ENCODE measurements around the gene GALE. TPM values are rescaled to one million over a fixed set of nuclear protein-coding genes. Genes with fewer than 3 reads are reported as not detected.
"Not testable (repeated sequence)": the region's sequence is repeated elsewhere in the genome, so short reads cannot be mapped to it uniquely, and the experiment has no call there.

GALE gene
- total RNA-seq, 4 donors from 2014 or later = 28.5 to 166 (median 124) TPM

DNA sequence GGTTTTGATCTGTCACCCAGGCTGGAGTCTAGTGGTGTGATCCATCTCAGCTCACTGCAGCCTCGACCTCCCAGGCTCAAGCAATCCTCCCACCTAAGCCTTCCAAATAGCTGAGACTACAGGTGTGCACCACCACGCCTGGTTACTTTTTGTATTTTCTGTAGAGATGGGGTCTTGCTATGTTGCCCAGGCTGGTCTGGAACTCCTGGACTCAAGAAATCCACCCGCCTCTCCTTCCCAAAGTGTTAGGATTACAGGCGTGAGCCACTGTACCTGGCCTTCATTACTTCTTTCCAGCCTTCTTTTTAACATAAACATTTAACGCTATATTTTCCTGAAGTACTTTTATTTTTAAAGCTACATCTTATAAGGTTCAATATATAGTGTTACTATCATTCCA, 43.1 kb upstream of the GALE start:
- no peak for DNase-seq
- Histone ChIP-seq H3K27ac (no peak overlapping the region), H3K27me3 (no peaks in the 10 kb centered on the region), H3K4me1 (peaks cover 0 to 3% (median 0%) of the 10 kb centered on the region in 4 donors), H3K9me3 (no peaks in the 10 kb centered on the region), H3K4me3 (no peak overlapping the region), H3K36me3 (peaks cover 0 to 40% (median 15%) of the 10 kb centered on the region in 4 donors)
- in situ Hi-C loops (cut with MboI; ENCODE audit: low pct_ligation_motif_present in 1 of 4, low pct_unique_long_range_greater_than_20kb in 1 of 4, low sequenced_read_pairs in 3 of 4) = no loop called here
- 91 to 93% methylated on average over 3 to 5 of the region's 5 CpGs for WGBS, 2 donors (ENCODE audit: low coverage in 1 of 2)
- intact Hi-C loops (cut with DNase I; ENCODE audit: low total_unique reads) = no loop called here
- TF ChIP-seq, protein P1, sequence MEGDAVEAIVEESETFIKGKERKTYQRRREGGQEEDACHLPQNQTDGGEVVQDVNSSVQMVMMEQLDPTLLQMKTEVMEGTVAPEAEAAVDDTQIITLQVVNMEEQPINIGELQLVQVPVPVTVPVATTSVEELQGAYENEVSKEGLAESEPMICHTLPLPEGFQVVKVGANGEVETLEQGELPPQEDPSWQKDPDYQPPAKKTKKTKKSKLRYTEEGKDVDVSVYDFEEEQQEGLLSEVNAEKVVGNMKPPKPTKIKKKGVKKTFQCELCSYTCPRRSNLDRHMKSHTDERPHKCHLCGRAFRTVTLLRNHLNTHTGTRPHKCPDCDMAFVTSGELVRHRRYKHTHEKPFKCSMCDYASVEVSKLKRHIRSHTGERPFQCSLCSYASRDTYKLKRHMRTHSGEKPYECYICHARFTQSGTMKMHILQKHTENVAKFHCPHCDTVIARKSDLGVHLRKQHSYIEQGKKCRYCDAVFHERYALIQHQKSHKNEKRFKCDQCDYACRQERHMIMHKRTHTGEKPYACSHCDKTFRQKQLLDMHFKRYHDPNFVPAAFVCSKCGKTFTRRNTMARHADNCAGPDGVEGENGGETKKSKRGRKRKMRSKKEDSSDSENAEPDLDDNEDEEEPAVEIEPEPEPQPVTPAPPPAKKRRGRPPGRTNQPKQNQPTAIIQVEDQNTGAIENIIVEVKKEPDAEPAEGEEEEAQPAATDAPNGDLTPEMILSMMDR (IDR thresholded peaks at IDR 0.05) = no peak
- TF ChIP-seq EP300 (IDR thresholded peaks at IDR 0.05; ENCODE audit: low read depth) = no peak
- TF ChIP-seq POLR2AphosphoS5 (IDR thresholded peaks at IDR 0.05) = no peak
- TF ChIP-seq POLR2A (IDR thresholded peaks at IDR 0.05) = no peak

DNA sequence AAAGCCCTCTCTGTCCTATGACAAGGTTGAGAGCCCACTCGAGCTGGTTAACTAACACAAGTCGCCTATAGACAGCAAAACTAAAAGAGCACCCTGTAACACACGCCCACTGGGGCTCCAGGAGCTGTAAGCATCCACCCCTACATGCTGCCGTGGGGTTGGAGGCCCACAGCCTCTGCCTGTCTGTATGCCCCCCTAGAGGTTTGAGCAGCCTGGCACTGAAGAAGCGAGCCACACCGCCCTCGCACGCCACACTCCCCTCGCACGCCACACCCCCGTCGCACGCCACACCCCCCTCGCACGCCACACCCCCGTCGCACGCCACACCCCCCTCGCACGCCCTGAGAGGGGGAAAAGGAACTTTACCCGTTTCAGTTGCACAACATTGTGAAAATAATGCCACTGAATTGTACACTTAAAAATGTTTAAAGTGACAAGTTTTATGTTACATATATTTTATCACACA, 37.9 kb upstream of the GALE start:
- no peak overlapping the region for H3K27ac ChIP-seq
- no peaks in the 10 kb centered on the region for H3K9me3 ChIP-seq
- peaks cover 4% of the 10 kb centered on the region for H3K27me3 ChIP-seq
- in situ Hi-C loops (cut with MboI; ENCODE audit: low pct_ligation_motif_present in 1 of 4, low pct_unique_long_range_greater_than_20kb in 1 of 4, low sequenced_read_pairs in 3 of 4) (no loop called here), intact Hi-C loops (cut with DNase I; ENCODE audit: low total_unique reads) (no loop called here)
- peak; percentile 80 for DNase-seq
- H3K4me3 ChIP-seq = peak overlapping the region in 3 of 4 donors; percentile 18 to 42 (median 22)
- TF ChIP-seq, protein P1 (IDR thresholded peaks at IDR 0.05) = no peak
- TF ChIP-seq POLR2A (IDR thresholded peaks at IDR 0.05) (no peak), EP300 (IDR thresholded peaks at IDR 0.05; ENCODE audit: low read depth) (no peak), POLR2AphosphoS5 (IDR thresholded peaks at IDR 0.05) (no peak)
- peaks cover 0 to 13% (median 7%) of the 10 kb centered on the region in 4 donors for H3K4me1 ChIP-seq
- no peaks in the 10 kb centered on the region for H3K36me3 ChIP-seq
- WGBS, 2 donors (ENCODE audit: low coverage in 1 of 2) = 2% methylated on average over 20 of the region's 21 CpGs; no CpG with 5 or more reads in 1 of the 2 donors

DNA sequence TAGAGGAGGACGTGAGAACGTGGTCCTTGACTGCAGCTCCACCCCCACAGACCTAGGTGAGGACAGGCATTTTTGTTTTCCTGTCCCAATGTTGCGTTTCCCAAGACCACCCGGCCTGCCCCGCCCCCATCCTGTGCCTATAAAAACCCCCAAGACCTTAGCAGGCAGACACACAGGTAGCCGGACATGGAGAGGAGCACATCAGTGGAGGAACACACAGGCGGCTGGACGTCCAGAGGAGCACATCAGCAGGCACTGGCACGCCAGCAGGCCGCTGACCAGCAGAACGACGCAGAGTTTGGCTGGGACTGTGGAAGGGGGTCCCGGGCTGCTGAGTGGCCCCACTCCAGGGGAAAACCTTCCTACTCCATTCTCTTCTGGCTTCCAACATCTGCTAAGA, 37.4 kb upstream of the GALE start:
- H3K4me3 ChIP-seq = peak overlapping the region in 1 of 4 donors; percentile 42
- peaks cover 4% of the 10 kb centered on the region for H3K27me3 ChIP-seq
- H3K36me3 ChIP-seq = no peaks in the 10 kb centered on the region
- H3K27ac ChIP-seq = no peak overlapping the region
- DNase-seq = peak; percentile 10
- intact Hi-C loops (cut with DNase I; ENCODE audit: low total_unique reads) = no loop called here
- TF ChIP-seq POLR2AphosphoS5 (IDR thresholded peaks at IDR 0.05) (no peak), EP300 (IDR thresholded peaks at IDR 0.05; ENCODE audit: low read depth) (no peak), POLR2A (IDR thresholded peaks at IDR 0.05) (no peak)
- TF ChIP-seq, protein P1 (IDR thresholded peaks at IDR 0.05) = no peak
- in situ Hi-C loops (cut with MboI; ENCODE audit: low pct_ligation_motif_present in 1 of 4, low pct_unique_long_range_greater_than_20kb in 1 of 4, low sequenced_read_pairs in 3 of 4) = no loop called here
- no peaks in the 10 kb centered on the region for H3K9me3 ChIP-seq
- 22% methylated on average over 13 of the region's 13 CpGs; no CpG with 5 or more reads in 1 of the 2 donors for WGBS, 2 donors (ENCODE audit: low coverage in 1 of 2)
- H3K4me1 ChIP-seq = peaks cover 0 to 13% (median 7%) of the 10 kb centered on the region in 4 donors

DNA sequence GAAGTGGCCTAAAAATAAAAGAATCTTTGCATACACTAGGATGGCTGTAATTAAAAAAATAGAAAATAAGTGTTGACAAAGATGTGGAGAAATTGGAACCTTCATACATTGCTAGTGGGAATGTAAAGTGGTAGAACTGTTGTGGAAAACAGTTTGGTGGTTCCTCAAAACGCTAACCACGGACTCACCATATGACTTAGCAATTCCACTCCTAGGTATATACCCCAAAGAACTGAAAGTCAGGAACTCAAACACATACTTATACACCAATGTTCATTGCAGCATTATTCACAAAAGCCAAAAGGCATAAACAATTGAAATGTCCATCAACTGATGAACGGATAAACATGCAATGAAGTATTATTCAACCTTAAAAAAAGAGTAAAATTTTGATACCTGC, 35.5 kb upstream of the GALE start:
- TF ChIP-seq, protein P1 (IDR thresholded peaks at IDR 0.05) = no peak
- TF ChIP-seq POLR2A (IDR thresholded peaks at IDR 0.05) = no peak
- TF ChIP-seq EP300 (IDR thresholded peaks at IDR 0.05; ENCODE audit: low read depth) = no peak
- TF ChIP-seq POLR2AphosphoS5 (IDR thresholded peaks at IDR 0.05) = no peak
- DNase-seq = no peak
- in situ Hi-C loops (cut with MboI; ENCODE audit: low pct_ligation_motif_present in 1 of 4, low pct_unique_long_range_greater_than_20kb in 1 of 4, low sequenced_read_pairs in 3 of 4) = no loop called here
- Histone ChIP-seq H3K36me3 (no peaks in the 10 kb centered on the region), H3K4me1 (peaks cover 0 to 13% (median 7%) of the 10 kb centered on the region in 4 donors), H3K9me3 (no peaks in the 10 kb centered on the region), H3K27ac (no peak overlapping the region), H3K27me3 (peaks cover 4% of the 10 kb centered on the region), H3K4me3 (no peak overlapping the region)
- 65 to 70% methylated on average over 3 of the region's 3 CpGs for WGBS, 2 donors (ENCODE audit: low coverage in 1 of 2)
- intact Hi-C loops (cut with DNase I; ENCODE audit: low total_unique reads) = no loop called here

DNA sequence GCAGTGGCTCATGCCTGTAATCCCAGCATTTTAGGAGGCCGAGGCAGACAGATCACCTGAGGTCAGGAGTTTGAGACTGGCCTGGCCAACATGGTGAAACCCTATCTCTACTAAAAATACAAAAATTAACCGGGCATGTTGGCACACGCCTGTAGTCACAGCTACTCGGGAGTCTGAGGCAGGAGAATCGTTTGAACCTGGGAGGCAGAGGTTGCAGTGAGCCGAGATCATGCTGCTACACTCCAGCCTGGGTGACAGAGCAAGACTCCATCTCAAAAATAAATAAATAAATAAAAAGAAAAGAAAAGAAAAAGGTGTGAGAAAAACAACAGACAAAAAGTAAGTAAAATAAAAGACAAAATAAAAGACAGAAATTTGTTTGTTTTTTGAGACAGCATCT, 33.6 kb upstream of the GALE start:
- in situ Hi-C loops (cut with MboI; ENCODE audit: low pct_ligation_motif_present in 1 of 4, low pct_unique_long_range_greater_than_20kb in 1 of 4, low sequenced_read_pairs in 3 of 4); H3K36me3 ChIP-seq; H3K9me3 ChIP-seq; H3K27ac ChIP-seq; intact Hi-C loops (cut with DNase I; ENCODE audit: low total_unique reads); H3K27me3 ChIP-seq; DNase-seq; H3K4me3 ChIP-seq: not testable (repeated sequence)
- 85 to 88% methylated on average over 5 to 6 of the region's 6 CpGs for WGBS, 2 donors (ENCODE audit: low coverage in 1 of 2)
- H3K4me1 ChIP-seq = peaks cover 0 to 13% (median 7%) of the 10 kb centered on the region in 4 donors
